C1 segment of cervical spinal cord (tissue), 14 donors: ENCODE results near the gene ARL10.
A peak's percentile ranks its signal among the peaks of the same experiment; 100 is the strongest.
"Not testable (repeated sequence)": the region's sequence is repeated elsewhere in the genome, so short reads cannot be mapped to it uniquely, and the experiment has no call there.

Experiments used
- DNase-seq, 14 donors: peaks; one replicate each; lab custom pipeline; 2025; lab: John Stamatoyannopoulos, UW

Gene ARL10

DNA sequence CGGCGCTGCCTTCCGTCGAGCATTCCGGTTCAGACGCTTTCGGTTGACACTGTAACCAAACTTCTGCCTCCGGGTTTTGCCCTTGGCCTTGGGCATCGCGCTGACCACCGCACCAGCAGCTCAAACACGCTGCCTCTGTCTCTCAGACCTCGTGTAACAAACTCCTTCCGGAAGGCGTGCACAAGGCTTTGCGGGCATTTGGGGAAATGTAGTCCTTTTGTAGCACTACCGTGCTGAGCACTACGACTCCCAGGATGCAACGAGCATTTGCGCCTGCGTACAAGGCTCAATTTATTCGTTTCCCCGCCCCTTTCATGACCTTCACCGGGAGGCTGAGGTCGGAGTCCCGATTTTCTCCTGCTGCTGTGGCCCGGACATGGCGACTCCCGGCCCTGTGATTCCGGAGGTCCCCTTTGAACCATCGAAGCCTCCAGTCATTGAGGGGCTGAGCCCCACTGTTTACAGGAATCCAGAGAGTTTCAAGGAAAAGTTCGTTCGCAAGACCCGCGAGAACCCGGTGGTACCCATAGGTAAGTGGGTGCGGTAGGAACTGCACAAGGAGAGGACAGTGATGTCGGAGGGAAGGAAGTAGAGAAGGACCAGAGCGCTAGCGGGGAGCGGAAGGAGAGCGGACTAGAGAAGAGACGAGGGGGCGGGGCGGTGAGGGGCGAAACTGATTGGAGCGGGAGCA lies 23.3 kb downstream of the ARL10 start, which contains the start of the genes HIGD2A and NOP16:
Gene HIGD2A, plus strand, starts transcription at position 308 of the 691 bp plus-strand sequence. Its CDS starts 69 bp downstream, at position 377.
Gene NOP16, minus strand, starts transcription at position 155 of the 691 bp plus-strand sequence. Its CDS starts 59 bp downstream, at position 96.
- peak; percentile 92 to 100 (median 99) for DNase-seq

DNA sequence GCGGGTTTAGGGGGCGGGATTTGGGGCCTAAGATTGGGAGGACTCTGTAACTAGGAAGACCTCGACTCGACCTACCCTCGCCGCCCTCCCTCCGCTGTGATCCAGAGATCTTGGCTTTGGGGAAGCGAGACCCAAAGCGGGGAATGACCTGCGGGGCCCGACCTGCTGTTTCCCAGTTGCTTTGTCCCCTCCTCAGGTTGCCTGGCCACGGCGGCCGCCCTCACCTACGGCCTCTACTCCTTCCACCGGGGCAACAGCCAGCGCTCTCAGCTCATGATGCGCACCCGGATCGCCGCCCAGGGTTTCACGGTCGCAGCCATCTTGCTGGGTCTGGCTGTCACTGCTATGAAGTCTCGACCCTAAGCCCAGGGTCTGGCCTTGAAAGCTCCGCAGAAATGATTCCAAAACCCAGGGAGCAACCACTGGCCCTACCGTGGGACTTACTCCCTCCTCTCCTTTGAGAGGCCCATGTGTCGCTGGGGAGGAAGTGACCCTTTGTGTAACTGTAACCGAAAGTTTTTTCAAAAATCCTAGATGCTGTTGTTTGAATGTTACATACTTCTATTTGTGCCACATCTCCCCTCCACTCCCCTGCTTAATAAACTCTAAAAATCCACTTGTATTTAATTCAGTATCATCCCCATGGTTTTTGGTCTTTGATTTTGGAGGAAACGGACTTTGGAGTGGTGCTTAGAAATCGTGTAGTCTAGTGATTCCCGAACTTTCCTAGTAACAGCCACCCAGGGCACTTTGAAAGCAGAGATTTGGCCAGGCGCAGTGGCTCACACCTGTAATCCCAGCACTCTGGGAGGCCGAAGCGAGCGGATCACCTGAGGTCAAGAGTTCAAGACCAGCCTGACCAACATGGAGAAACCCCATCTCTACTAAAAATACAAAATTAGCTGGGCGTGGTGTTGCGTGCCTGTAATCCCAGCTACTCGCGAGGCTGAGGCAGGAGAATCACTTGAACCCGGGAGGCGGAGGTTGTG lies 24.1 kb downstream of the ARL10 start:
- no peak for DNase-seq

DNA sequence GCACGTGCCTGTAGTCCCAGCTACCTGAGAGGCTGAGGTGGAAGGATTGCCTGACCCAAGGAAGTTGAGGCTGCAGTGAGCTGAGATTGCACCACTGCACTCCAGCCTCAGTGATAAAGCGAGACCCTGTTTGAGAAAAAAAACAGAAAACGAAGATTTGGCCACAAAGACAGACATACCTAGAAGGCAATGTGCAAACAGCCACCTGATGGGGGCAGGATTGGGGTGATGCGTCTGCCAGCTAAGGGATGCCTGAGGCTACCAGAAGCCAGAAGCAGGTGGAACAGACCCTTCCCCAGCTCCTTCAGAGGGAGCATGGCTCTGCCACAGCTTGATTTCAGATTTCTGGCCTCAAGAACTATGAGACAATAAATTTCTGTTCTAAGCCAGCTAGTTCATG lies 26.2 kb downstream of the ARL10 start:
- DNase-seq = no peak

DNA sequence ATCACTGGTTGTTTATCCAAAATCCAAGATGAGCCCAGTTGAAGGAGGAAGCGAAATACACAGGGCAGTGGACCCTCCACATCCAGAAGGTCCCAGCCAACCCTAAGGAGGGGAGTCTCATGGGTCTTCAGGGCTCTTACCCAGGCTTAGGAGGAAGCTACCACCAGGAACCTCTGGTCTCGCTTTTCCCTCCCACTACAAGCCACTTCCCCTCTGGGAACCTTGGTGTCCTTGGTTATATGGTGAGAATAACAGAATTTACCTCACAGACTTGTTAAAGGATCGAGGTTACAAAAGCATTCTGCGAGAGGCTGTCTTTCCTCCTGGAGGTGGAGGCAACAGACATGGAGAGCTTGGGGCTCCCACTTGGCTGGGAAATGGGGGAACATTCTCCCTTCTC lies 26.7 kb downstream of the ARL10 start:
- DNase-seq = no peak

DNA sequence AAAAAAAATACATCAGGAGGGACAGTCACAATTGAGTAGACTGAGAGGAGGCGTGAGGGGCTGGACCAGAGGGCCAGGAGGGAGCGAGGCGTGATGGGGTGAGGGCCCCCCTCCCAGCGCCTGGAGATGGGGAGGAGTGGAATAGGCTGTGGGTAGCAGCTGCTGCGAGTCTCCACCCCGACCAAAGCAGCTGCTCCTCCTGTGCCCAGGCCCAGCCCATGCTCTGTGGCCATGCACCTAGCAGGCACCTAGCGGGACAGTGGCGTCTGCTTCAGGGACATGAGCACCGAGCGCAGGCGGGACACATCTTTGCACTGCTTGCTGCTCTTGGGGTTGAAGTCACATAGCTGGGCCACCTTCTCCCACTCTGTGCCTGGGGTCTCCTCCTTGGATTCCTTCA lies 27.2 kb downstream of the ARL10 start:
- no peak for DNase-seq

DNA sequence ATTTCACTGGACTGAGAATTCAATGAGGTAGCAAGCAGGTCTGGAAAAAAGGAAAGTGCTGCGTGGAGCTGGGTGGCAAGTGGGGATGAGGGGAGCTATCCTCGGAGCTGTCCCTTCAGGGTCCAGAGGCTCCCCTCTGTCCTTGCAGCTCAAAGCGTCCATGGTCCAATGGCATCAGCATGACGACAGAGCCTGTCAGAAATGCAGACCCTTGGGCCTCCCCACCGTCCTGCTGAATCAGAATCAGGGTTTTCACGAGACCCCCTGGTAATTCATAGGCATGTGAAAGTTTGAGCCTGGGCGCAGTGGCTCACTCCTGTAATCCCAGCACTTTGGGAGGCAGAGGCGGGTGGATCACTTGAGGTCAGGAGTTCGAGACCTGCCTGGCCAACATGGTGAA lies 28.8 kb downstream of the ARL10 start:
- DNase-seq = no peak

DNA sequence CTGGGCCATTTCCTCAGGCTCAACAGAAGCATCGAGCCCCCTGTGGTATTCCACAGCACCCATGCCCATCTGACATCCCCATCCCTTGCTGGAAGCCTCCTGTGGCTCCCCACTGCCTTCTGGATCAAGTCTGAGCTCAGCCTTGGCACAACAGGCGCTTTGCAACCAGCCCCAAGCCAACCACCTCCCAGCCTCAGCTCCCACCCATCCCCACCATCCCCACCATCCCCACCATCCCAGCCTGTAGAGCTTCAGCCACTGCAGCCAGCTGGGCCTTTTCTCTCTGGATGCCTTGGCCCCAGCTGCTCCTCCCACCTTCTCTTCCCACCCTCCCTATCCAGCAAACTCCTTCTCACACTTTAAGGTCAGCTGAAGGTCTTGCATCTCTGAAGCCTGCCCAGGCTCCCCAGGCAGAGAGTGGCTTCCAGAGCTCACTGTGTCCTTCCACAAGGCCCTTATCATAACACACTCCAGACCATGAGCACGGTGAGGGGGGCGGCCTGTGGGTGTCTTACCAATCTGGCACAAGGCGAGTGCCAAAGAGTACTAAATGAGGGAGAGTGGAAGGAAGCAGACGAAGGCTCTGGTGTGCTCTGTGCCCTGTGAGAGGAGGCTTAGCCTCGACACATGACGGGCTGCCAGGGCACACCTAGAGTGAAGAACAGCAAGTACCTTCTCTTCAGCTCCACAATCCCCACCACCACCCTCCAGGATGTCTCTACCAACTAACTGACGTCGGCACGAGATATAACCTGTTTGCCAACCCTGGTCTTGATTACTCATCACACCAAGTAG lies 29.8 kb downstream of the ARL10 start:
- DNase-seq = no peak

DNA sequence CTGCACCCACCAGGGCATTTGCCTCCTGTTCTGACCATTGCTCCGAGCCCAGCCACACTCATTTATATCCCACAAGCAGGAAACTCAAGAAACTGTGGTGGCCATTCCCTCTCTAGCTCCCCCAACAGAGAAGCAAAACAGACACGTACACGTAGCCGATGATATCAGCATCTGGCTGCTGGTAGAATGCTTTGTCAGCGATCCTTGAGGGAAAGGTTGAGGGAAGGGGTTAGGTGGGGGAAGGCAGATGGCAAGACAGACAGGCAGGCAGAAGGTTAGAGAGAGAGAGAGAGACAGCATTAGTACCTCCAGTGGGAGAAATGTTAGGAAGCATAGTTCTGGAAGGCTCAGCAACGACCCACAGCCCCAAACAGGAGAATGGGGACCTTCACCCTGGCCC lies 31.0 kb downstream of the ARL10 start:
- DNase-seq = no peak

DNA sequence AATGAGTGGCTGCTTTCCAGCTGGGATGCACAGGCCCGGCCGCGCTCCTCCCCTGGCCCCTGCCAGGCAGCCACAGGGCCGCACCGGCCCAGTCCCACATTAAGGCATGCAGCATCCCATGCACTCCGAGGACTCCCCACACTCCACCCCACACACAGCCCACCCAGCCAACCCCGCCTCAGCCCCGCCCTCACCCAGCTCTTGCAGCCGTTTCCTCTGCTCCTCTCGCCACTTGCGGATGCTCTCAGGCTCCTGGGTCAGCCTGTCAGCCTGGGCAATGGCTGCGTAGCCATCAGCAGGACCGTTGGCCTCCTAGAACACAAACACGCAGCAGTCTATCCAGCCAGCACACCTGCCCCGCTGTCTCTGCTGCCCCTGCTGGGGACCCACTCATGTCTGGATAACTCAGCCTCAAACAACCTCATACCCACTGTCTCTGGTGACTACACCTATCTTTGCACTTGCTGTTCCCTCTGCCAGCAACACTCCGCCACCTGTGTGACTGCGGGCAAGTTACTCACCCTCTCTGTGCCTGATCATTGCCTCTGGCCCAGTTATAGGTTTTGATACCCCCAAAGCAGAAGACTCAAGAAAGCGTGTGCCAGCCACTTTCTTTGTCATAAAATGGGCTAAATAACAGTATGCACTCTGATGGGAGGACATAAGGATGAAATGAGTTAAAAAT lies 32.6 kb downstream of the ARL10 start:
- no peak for DNase-seq

DNA sequence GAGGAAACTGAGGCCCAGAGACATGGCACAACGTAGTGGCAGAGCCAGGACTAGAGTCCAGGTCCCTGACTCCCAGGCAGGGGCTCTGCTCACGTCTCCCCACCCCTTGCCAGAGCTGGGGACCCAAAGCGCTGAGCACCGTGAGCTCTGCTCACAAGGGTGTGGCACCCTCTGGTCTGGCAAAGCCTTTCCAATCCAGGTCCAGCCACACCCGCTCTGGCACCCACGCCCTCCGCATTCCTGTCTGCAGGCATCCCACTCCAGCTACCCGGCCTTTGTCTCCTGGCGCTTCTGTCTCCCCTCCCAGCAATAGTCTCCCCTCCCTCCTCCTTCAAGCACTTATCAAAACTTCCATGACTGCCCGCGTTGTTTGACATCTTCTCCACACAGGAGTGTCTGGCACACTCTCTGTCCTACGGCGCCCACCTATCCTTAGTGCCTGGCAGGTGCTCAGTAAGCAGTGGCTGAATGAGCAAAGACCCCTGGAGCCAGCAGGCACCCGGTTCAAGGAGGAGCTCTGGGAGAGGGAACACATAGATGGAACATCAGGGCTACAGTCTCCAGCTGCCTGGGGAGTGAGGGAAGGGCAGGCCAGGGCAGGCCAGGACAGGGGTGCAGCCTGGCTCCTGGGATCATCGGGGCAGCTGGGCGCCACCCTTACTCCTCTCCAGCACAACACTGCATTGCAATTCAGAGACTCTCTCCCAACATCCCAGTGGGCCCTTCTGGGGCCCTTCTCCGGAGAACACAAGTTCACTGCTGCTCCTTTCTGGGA lies 35.3 kb downstream of the ARL10 start:
- DNase-seq = no peak

DNA sequence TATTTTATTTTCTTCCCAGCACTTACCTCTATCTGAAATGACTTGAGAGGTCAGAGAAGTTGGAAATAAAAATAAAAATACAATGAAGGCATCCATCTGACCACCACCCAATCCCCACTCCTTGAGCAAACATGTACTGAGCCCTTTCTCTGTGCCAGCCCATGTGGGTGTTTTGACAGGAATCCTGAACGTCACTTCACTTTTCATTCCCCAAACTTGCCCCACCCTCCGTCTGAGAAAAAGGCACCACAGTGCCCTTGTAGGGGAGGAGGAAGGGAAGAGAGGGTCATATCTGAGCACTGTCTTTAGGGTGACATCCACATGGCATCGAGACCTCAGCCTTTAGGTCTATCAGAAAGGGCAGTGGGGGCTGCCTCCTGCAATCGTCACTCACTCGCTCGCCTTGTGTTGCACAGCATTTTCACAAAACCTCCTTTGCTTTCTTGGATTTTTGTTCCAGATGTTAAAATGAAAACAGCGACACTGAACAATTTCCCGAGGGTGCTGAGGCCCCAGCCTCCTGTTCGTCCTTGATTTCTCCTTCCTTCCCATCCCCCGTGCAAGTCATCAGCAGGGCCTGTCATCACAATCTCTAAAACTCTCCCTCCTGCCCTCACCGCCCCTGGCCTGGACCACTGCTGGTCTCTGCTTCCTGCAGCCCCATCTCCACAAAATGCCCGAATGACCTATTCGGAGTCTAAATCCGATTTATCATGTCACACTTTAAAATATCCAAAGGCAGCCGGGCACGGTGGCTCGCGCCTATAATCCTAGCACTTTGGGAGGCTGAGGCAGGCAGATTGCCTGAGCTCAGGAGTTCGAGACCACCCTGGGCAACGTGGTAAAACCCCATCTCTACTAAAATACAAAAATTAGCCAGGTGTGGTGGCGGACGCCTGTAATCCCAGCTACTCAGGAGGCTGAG lies 36.3 kb downstream of the ARL10 start:
- DNase-seq = no peak

DNA sequence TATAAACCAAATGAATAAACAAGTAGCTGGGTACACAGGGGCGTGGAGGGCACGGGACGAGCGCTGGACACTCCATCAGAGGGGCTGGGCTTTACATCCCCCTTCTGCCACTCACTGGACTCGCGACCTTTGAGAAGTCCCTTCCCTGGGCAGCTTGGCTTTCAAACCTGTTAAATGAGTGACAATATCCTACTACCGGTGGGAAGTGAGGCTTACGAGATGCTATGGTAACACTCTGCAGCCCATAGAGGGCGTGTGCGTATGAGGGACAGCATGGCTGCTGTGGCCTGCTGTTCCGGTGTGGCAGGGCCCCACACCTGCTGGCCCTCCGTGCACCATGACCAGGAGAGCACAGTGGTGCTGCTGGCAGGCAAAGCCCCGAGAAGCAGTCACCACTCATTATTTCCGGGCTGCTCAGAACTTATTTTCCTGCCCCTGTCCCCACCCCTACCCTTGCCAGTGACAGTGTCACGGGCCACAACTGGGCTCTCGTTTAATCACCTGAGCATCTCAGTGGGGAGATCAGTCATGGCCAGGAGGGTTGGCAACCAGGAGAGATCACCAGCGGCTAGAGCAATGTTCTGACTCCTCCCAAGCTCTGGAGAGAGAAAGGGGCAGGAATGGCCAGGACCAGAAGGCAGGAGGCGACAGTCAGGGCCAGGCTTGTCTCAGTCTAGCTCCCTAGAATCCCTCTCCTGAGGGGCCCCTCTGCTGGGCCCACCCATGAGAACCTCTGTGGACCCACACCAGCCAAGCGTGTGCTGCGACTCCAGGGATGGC lies 40.6 kb downstream of the ARL10 start:
- no peak for DNase-seq

DNA sequence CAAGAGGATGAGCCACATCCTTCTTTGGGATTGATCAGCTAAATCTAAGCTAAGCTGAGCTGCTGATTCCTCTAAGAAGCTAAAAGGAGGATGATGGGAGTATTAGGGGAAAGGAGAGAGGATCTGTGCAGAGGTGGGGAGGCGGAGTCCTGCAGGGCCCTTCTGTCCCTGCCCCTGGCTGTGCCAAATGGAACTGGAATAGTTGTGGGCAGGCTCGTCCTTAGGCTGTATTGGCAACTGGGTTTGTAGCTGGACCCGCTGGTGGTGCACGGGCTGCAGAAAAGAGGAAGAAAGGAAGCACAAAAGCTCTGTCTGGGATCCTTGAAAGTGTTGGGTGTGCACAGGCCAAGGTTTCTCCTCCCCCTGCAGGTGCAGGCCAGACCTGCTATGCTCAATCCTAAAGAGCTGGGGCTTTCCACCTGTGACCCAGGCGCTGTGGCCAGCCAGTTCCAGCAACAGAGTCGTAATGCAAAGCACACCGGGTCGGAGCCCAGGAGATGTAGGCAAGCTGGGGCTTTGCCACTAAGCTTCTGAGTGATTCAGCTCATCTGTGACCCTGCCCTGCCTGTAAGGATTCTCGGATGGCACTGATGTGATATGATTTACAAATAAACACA lies 41.3 kb downstream of the ARL10 start:
- no peak for DNase-seq

DNA sequence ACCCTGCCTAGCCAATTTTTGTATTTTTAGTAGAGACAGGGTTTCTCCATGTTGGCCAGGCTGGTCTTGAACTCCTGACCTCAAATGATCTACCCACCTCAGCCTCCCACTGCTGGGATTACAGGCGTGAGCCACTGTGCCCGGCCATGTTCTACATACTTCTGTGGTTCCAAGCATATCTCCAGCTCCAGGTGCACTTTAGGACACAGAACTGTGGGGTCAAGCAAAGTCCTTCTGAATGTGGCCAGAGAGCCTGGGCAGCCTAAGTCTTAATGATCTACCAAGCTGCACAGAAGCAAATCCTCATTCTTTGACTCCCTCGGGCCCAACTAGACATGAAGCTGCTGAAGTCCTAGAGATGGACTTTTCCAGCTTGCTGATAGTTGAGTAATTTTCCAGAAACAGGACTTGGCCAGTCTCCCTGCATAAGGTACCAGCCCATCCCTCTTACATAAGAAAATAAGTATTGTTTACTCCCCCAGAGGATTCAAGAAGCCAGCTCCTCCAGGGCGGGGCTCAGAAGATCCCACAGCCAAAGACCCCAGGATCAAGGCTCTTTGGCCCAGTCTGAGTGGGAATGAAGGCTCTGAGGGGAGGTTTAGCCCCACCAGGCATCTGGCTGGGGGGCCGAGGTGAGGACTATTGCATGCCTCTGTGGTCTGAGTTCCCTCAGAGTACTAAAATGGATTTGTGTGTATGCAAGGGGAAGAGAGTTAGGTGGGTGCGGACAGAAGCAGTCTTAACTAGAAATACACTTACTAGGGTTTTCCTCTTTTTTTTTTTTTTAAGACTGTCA lies 42.4 kb downstream of the ARL10 start:
- no peak for DNase-seq

DNA sequence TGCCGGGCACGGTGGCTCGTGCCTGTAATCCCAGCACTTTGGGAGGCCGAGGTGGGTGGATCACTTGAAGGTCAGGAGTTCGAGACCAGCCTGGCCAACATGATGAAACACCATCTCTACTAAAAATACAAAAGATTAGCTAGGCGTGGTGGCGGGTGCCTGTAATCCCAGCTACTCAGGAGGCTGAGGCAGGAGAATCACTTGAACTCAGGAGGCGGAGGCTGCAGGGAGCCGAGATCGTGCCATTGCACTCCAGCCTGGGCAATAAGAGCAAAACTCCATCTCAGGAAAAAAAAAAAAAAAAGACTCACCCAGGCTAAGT lies 42.9 kb downstream of the ARL10 start:
- not testable (repeated sequence) for DNase-seq

DNA sequence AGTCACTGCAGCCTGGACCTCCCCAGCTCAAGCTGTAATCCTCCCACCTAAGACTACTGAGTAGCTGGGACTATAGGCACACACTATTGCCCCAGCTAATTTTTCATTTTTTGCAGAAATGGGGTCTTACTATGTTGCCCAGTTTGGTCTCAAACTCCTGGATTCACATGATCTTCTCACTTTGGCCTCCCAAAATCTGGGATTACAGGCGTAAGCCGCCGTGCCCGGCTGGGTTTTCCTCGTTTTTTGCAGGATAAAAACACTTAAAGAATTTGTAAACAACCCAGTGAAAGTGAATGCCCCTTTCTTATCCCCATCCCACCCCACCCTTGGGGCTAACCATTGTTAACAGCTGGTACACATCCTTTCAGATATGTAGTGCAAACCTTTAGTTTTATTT lies 43.3 kb downstream of the ARL10 start:
- no peak for DNase-seq

DNA sequence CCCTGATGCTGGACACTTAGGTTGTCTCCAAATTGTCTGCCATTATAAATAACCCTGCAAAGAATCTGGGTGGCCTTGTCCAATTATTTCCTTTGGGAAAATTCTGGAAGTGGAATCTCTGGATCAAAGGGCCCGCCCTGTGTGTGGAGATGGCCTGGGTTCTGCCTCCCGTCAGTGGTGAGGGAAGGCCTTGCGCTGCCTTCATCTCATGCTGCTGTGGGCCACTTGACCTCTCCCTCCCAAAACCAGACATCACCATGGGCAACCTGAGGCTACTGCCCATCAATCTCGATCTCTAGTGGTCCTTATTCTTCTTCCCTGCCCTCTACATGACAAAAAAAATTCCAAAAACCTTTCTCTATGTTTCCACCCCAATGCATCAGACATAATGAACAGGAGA lies 44.5 kb downstream of the ARL10 start:
- no peak for DNase-seq
